Epithelial cell of proximal tubule (primary cell): ENCODE measurements around the gene KAT8. TPM values are rescaled to one million over a fixed set of nuclear protein-coding genes. Genes with fewer than 3 reads are reported as not detected.
A peak's percentile ranks its signal among the peaks of the same experiment; 100 is the strongest.
"Not testable (repeated sequence)": the region's sequence is repeated elsewhere in the genome, so short reads cannot be mapped to it uniquely, and the experiment has no call there.

Experiments
- DNase-seq: peaks from one replicate; pipeline ENCODE4 v3.0.0-alpha.2; 2011; ENCODE audit warnings: low read depth
- H3K4me3 ChIP-seq: 2 replicates; pipeline ENCODE4 v1.5.1; 2011; ENCODE audit warnings: low read depth, mild to moderate bottlenecking, low read length
- CTCF ChIP-seq: conservative IDR thresholded peaks from 2 replicates; pipeline ENCODE4 v1.5.1; 2012; ENCODE audit warnings: low read depth, mild to moderate bottlenecking, low read length
- total RNA-seq: library from RNA; depleted of rRNA; stranded (reverse); fragments of >200 nt; gene quantifications from 2 replicates; pipeline ENCODE4 v1.2.3, GENCODE V29; 2015

The KAT8 gene
- total RNA-seq, 1 donor from 2014 or later = 43.7 TPM

DNA sequence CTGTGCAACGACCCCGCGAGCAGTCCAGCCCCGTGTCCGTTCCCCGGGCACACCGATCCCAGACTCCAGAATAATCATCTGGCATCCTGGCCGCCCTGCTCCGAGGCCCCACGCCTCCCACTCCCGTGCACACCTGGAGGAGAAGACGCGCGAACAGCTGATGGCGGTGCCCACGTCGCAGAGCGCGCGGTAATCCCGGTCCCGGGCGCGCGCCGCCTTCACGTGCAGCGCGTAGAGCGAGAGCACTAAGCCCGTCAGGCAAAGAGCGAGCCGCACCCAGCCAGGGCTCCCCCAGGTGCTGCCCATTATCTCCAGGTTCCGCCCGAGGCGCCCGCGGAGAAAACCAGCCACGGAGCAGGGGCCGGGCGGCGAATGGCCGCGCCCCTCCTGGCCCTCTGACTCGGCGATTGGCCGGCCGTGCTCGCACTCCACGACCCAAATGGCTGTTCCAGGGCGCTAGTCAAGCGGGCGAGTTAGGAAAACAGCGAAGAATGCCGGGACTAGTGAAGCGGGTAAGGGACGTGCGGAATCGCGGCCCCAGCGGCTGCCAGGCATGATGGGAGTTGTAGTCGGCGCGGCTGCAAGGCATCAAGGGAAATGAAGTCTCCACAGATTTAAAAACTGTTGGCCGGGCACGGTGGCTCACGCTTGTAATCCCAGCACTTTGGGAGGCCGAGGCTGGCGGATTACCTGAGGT, 22.9 kb upstream of the KAT8 start, which contains the start of gene VKORC1:
Gene VKORC1, minus strand, starts transcription at position 374 of the 697 bp plus-strand sequence. Its CDS starts 68 bp downstream, at position 306.
- no peak for TF ChIP-seq CTCF
- peak within 1 kb of the TSS; percentile 98 for H3K4me3 ChIP-seq
- DNase-seq = peak; percentile 81

DNA sequence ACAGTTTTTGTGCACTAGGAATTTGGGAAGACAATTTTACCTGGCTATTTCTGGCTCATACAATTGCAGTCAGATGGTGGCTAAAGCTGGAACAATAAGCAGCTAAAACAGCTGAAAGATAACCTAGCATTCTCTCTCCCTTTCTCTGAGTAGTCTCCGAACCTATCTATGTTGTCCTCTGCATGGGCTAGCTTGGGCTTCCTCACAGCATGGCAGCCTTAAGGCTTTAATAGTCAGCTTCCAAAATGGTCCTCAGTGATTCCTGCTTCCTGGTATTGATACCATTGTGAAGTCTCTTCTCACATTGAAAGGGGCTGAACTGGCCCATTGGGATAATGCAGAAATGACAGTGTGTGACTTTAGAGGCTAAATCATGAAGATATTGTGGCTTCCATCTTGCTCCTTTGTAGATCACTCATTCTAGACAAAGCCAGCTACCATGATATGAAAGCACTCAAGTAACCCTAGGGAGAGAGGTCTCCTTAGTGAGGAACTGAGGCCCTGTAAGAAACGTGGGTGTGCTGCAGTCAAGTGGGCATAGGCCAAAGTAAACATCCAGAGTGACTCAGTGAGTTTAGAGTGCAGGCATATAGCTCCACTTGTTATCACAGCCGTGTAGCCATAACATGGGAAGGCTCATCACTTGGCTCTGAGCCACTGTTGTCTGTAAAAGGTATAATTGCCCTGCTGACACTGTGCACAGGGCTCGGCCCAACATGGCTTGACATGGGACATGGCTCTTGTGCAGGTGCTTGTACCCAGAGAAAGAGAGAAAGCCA, 17.4 kb upstream of the KAT8 start:
- DNase-seq = no peak
- TF ChIP-seq CTCF = no peak
- no peak overlapping the region for H3K4me3 ChIP-seq

DNA sequence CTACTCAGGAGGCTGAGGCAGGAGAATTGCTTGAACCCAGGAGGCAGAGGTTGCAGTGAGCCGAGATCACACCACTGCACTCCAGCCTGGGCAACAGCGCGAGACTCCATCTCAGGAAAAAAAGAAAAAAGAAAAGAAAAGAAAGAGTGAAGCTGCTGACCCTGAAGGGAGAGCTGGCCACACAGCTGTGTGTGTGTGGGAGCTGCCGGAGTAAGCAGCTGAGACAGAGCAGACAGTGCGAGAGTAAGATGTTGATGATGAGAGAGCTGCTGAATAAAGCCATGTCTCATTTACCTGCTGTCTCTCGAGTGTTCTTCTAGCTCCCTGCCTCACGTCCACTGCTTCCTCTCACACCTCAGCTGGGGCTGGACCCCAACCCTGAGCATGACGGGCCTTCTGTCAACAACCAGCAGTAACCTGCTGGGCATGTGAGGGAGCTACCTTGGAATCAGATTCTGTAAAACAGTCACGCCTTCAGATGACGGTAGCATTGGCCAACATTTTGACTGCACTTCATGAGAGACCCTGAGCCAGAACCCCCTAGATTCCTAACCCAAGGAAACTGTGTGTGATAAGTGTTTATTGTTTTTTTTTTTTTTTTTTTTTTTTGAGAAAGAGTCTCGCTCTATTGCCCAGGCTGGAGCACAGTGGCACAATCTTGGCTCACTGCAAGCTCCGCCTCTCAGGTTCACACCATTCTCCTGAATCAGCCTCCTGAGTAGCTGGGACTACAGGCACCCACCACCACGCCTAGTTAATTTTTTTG, 16.4 kb upstream of the KAT8 start:
- not testable (repeated sequence) for H3K4me3 ChIP-seq, DNase-seq

GRCh38 chr16:31105677-31106213, 11.7 kb upstream of the KAT8 start:
- peak; percentile 71 for TF ChIP-seq CTCF
- no peak for DNase-seq
- H3K4me3 ChIP-seq = peak overlapping the region; percentile 18

DNA sequence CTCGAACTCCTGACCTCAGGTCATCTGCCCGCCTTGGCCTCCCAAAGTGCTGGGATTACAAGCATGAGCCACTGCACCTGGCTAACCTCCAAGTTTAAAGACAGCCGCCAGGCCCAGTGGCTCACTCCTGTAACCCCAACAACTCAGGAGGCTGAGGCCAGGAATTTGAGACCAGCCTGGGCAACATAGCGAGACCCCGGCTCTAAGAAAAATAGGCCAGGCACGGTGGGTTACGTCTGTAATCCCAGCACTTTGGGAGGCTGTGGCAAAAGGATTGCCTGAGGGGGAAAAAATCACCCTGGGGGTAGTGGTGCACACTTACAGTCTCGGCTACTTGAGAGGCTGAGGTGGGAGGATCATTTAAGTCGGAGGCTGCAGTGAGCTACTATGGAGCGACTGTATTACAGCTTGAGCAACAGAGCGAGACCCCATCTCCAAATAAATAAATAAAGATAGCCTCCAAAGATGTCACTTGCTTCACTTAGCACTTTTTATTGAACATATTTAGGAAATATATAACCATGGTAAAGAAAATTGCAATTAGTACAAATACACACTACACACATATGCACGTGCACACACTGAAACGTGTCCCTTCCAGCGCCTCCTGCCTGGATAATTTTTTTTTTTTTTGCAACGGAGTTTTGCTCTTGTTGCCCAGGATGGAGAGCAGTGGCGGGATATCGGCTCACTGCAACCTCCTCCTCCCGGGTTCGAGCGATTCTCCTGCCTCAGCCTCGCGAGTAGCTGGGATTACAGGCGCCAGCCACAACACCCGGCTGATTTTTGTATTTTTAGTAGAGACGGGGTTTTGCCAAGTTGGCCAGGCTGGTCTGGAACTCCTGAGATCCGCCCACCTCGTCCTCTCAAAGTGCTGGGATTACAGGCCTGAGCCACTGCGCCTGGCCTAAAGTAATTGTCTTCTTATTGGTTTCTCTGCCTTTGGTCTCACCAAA, 10.7 kb upstream of the KAT8 start:
- TF ChIP-seq CTCF = no peak
- H3K4me3 ChIP-seq = no peak overlapping the region
- DNase-seq = no peak

DNA sequence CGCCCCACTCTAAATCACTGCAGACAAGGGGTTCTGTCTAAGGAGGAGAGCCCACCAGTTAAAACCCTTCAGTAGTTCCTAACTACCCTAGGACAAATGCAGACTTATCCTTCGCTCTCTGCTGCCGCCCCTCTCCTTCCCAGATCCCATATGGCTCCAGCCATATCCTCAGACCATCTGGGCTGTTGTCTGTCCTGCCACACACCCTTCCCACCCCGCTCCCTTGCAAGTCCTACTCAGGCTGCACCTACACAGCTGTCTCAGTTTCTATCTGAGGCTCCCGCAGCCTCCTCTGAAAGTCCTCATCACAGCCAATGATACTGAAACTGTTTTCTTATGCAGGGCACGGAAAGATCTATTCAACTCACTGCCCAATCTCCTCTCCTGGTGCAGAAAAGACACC, 10.0 kb upstream of the KAT8 start:
- no peak for DNase-seq
- TF ChIP-seq CTCF = no peak
- H3K4me3 ChIP-seq = no peak overlapping the region
